Nephron progenitor cell (in vitro differentiated cells): ENCODE measurements around the gene PIGR.

ENCODE experiments used
- DNase-seq: peaks from one replicate; pipeline ENCODE4 v3.0.0; 2021
- H3K27ac Mint-ChIP-seq: 2 replicates; pipeline ENCODE4 v1.8.0; 2021; ENCODE audit warnings: mild to moderate bottlenecking, moderate library complexity, mixed read lengths
- H3K27me3 Mint-ChIP-seq: 2 replicates; pipeline ENCODE4 v1.8.0; 2021; ENCODE audit warnings: mild to moderate bottlenecking, low read depth, mixed read lengths; ENCODE audit not compliant: poor library complexity
- H3K36me3 Mint-ChIP-seq: 2 replicates; pipeline ENCODE4 v1.8.0; 2021; ENCODE audit warnings: low read depth, mixed read lengths
- H3K4me1 Mint-ChIP-seq: 2 replicates; pipeline ENCODE4 v1.8.0; 2021; ENCODE audit warnings: mixed read lengths
- H3K4me3 Mint-ChIP-seq: 2 replicates; pipeline ENCODE4 v1.8.0; 2021; ENCODE audit warnings: mild to moderate bottlenecking, moderate library complexity, mixed read lengths
- H3K9me3 Mint-ChIP-seq: 2 replicates; pipeline ENCODE4 v1.8.0; 2021; ENCODE audit warnings: mild to moderate bottlenecking, moderate library complexity, mixed read lengths
- TF ChIP-seq, protein P1 (sequence below): fragments of 200-600 bp; sonication (generic); IDR thresholded peaks from 2 replicates; pipeline ENCODE4 v1.5.0; 2021; ENCODE audit warnings: antibody characterized with exemption

The PIGR gene

DNA sequence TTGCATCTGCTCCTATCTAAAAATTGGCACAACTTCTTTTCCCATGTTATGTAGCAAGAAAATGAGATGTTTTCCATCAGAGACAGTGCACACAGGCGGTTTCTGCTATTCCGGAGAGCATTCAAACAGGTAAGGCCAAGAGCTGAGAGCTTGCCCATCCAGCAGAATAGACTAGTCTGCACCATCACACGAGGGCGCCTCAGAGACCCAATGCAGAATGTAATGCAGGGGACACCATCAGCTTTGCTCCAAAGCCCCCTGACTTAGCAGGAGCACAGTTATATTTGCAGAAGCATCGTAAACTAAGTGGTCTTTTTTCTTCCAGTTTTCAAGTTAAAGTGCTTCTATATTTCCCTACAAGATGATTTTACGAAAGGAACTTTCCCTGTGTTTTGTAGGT, 44.3 kb downstream of the PIGR start:
- Mint-ChIP-seq H3K36me3 (no peaks in the 10 kb centered on the region), H3K27me3 (peaks cover 38% of the 10 kb centered on the region)

GRCh38 chr1:206900149-206900548, 46.1 kb downstream of the PIGR start:
- TF ChIP-seq, protein P1, sequence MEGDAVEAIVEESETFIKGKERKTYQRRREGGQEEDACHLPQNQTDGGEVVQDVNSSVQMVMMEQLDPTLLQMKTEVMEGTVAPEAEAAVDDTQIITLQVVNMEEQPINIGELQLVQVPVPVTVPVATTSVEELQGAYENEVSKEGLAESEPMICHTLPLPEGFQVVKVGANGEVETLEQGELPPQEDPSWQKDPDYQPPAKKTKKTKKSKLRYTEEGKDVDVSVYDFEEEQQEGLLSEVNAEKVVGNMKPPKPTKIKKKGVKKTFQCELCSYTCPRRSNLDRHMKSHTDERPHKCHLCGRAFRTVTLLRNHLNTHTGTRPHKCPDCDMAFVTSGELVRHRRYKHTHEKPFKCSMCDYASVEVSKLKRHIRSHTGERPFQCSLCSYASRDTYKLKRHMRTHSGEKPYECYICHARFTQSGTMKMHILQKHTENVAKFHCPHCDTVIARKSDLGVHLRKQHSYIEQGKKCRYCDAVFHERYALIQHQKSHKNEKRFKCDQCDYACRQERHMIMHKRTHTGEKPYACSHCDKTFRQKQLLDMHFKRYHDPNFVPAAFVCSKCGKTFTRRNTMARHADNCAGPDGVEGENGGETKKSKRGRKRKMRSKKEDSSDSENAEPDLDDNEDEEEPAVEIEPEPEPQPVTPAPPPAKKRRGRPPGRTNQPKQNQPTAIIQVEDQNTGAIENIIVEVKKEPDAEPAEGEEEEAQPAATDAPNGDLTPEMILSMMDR, result no peak
- no peak overlapping the region for H3K4me3 Mint-ChIP-seq
- H3K36me3 Mint-ChIP-seq, result no peaks in the 10 kb centered on the region
- no peak for DNase-seq
- H3K4me1 Mint-ChIP-seq, result peaks cover 39% of the 10 kb centered on the region
- H3K27me3 Mint-ChIP-seq, result peaks cover 27% of the 10 kb centered on the region
- peak overlapping the region; percentile 47 for H3K27ac Mint-ChIP-seq
- H3K9me3 Mint-ChIP-seq, result no peaks in the 10 kb centered on the region

More for the DNA sequence above, 44.3 kb downstream of the PIGR start:
- H3K9me3 Mint-ChIP-seq, result no peaks in the 10 kb centered on the region
- DNase-seq, result no peak
- H3K27ac Mint-ChIP-seq, result no peak overlapping the region
- TF ChIP-seq, protein P1, result no peak
- peaks cover 21% of the 10 kb centered on the region for H3K4me1 Mint-ChIP-seq
- H3K4me3 Mint-ChIP-seq, result no peak overlapping the region

DNA sequence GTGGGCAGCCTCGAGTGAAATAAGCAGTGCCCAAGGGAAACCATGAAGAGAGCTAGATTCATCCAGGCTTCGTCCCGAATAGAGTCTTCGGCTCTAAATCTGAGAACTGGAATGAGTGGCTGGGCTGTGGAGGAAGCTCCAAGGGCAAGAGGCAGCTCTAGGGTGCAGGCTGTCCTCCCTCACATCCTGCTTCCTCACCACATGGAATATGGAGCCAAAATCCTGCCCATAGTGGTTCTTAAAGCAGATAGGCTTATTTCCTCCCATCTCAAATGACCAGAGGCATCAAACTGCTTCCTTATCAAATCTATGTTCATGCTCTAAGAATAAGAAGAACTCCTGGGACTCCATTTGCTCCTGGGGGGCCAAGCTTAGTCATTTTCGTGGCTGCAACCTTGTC, 46.5 kb downstream of the PIGR start:
- TF ChIP-seq, protein P1, result no peak
- no peak overlapping the region for H3K27ac Mint-ChIP-seq
- no peaks in the 10 kb centered on the region for H3K36me3 Mint-ChIP-seq
- no peaks in the 10 kb centered on the region for H3K9me3 Mint-ChIP-seq
- peaks cover 43% of the 10 kb centered on the region for H3K4me1 Mint-ChIP-seq
- H3K27me3 Mint-ChIP-seq, result peaks cover 26% of the 10 kb centered on the region
- no peak for DNase-seq
- no peak overlapping the region for H3K4me3 Mint-ChIP-seq

GRCh38 chr1:206898915-206899431, 47.3 kb downstream of the PIGR start:
- Mint-ChIP-seq H3K27me3 (peaks cover 21% of the 10 kb centered on the region), H3K36me3 (no peaks in the 10 kb centered on the region), H3K4me3 (no peak overlapping the region), H3K4me1 (peaks cover 48% of the 10 kb centered on the region), H3K27ac (no peak overlapping the region), H3K9me3 (no peaks in the 10 kb centered on the region)
- TF ChIP-seq, protein P1, result no peak
- no peak for DNase-seq

DNA sequence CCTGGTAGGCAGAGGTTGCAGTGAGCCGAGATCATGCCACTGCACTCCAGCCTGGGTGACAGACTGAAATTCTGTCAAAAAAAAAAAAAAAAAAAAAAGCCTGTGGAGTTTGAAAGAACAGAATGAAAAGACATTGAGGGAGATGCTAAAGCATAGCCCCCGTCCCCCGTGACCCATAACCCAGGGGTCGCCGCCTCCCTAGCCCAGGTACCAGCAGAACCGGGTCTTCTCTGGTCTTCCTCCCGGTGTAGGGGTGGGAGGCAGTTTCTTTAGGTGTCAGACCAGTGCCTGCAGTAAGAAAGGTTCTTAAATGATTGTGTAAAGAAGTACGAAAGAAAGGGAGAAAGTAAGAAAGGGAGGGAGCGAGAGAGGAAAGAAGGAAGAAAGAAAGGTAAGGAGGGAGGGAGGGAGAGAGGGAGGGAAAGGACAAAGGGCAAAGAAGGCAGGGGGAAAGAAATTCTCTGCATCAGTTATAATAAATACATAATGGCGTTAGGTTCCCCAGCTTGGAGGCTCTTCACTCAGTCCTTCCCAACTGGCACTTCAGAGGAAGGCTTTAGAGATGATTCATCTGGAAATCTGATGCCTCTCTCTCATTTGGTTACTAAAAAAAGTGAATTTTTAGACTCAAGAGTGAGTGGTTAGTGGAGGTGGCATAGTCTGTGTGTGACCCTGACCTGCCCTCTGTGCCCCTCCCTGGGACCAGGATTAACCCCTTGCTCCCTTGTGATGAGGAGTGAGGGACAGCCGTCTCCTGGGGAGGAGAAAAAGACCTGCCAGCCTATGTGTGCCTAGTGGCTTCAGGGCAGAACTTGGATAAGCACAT, 48.0 kb downstream of the PIGR start:
- H3K27ac Mint-ChIP-seq, result no peak overlapping the region
- TF ChIP-seq, protein P1, result no peak
- H3K4me3 Mint-ChIP-seq, result no peak overlapping the region
- peaks cover 21% of the 10 kb centered on the region for H3K27me3 Mint-ChIP-seq
- no peaks in the 10 kb centered on the region for H3K9me3 Mint-ChIP-seq
- H3K36me3 Mint-ChIP-seq, result no peaks in the 10 kb centered on the region
- peaks cover 53% of the 10 kb centered on the region for H3K4me1 Mint-ChIP-seq
- no peak for DNase-seq

DNA sequence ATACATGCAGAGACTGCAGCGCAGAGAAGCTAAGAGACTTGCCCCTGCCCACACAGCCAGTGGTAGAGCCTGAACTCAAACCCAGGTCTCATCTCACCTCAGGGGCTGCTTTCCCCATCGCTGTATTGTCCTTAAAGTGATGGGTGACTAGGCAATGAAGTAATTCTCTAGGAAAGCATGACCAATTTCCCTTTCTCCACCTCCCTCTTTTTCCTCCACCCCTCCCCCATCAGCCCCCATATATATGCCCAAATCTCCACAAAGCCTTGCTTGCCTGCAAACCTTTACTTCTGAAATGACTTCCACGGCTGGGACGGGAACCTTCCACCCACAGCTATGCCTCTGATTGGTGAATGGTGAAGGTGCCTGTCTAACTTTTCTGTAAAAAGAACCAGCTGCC, 49.1 kb downstream of the PIGR start, which contains the start of gene IL24:
IL24 (plus strand) TSS at position 269 of the 400 bp plus-strand sequence. CDS start 390 bp downstream, outside the sequence.
- no peaks in the 10 kb centered on the region for H3K9me3 Mint-ChIP-seq
- peaks cover 58% of the 10 kb centered on the region for H3K4me1 Mint-ChIP-seq
- TF ChIP-seq, protein P1, result no peak
- no peak within 1 kb of the TSS for H3K27ac Mint-ChIP-seq
- no peaks in the 10 kb centered on the region for H3K36me3 Mint-ChIP-seq
- H3K4me3 Mint-ChIP-seq, result no peak within 1 kb of the TSS
- H3K27me3 Mint-ChIP-seq, result peaks cover 18% of the 10 kb centered on the region
- DNase-seq, result no peak
